ENCODE data around the gene TP63. TPM values are rescaled to one million over a fixed set of nuclear protein-coding genes. Genes with fewer than 3 reads are reported as not detected.

The TP63 gene
- polyA plus RNA-seq, 3 donors, result not detected

GRCh38 chr3:189698811-189699210 lies 67.6 kb downstream of the TP63 start:
- H3K79me2 ChIP-seq (ENCODE audit: insufficient read depth, low read length), result no peaks in the 10 kb centered on the region
- no CpG with 5 or more reads among the region's 2 CpGs for WGBS (ENCODE audit: insufficient coverage)
- no peaks in the 10 kb centered on the region for H4K20me1 ChIP-seq (ENCODE audit: insufficient read depth, low read length)

GRCh38 chr3:189699885-189700284 lies 68.7 kb downstream of the TP63 start:
- 100% methylated on average over 1 of the region's 1 CpG for WGBS (ENCODE audit: insufficient coverage)
- no peaks in the 10 kb centered on the region for H3K79me2 ChIP-seq (ENCODE audit: insufficient read depth, low read length)
- intact Hi-C loops (cut with micrococcal nuclease), result no loop called here
- H3K4me3 ChIP-seq (replicated peaks in 1 of 3; ENCODE audit: low read depth in 2 of 3, low read length in 3 of 3), result no peak overlapping the region
- Mint-ChIP-seq H3K27ac (no peak overlapping the region), H3K4me3 (no peak overlapping the region), H3K9me3 (peaks cover 0 to 1% (median 0%) of the 10 kb centered on the region in 7 donors), H3K4me1 (no peaks in the 10 kb centered on the region), H3K27me3 (ENCODE audit: low read depth in 3 of 3) (peaks cover 0 to 1% (median under 1%) of the 10 kb centered on the region in 3 donors), H3K36me3 (no peaks in the 10 kb centered on the region)
- H4K20me1 ChIP-seq (ENCODE audit: insufficient read depth, low read length), result no peaks in the 10 kb centered on the region
- H3K36me3 ChIP-seq (replicated peaks in 1 of 2; ENCODE audit: control insufficient read depth in 1 of 2, insufficient read depth in 2 of 2, low read length in 2 of 2), result no peaks in the 10 kb centered on the region
- TF ChIP-seq CTCF (IDR thresholded peaks at IDR 0.05), result no peak
- H2AFZ ChIP-seq (ENCODE audit: insufficient read depth, low read depth, low read length, poor library complexity, severe bottlenecking), result no peak overlapping the region
- no peaks in the 10 kb centered on the region for H3K4me1 ChIP-seq (ENCODE audit: control insufficient read depth in 1 of 2, insufficient read depth in 2 of 2, low read length in 2 of 2)
- DNase-seq, result no peak
- H3K27me3 ChIP-seq (ENCODE audit: control insufficient read depth in 2 of 2, insufficient read depth in 2 of 2, low read length in 2 of 2), result no peaks in the 10 kb centered on the region
- H3K9me3 ChIP-seq (replicated peaks in 1 of 2; ENCODE audit: control insufficient read depth in 1 of 2, insufficient read depth in 1 of 2, low read length in 2 of 2), result no peaks in the 10 kb centered on the region
- H3K9ac ChIP-seq (ENCODE audit: insufficient read depth, low read length, poor library complexity, severe bottlenecking), result no peak overlapping the region
- H3K4me2 ChIP-seq (replicated peaks; ENCODE audit: extremely low read depth, low read length, poor library complexity, severe bottlenecking), result no peak overlapping the region
- no peak overlapping the region for H3K27ac ChIP-seq (ENCODE audit: low read depth in 1 of 2, low read length in 2 of 2)

More at GRCh38 chr3:189698811-189699210, 67.6 kb downstream of the TP63 start:
- no peak for DNase-seq
- intact Hi-C loops (cut with micrococcal nuclease), result no loop called here
- no peaks in the 10 kb centered on the region for H3K27me3 ChIP-seq (ENCODE audit: control insufficient read depth in 2 of 2, insufficient read depth in 2 of 2, low read length in 2 of 2)
- Mint-ChIP-seq H3K4me3 (no peak overlapping the region), H3K27me3 (ENCODE audit: low read depth in 3 of 3) (peaks cover 0 to 1% (median 1%) of the 10 kb centered on the region in 3 donors), H3K9me3 (peaks cover 0 to 1% (median 0%) of the 10 kb centered on the region in 7 donors), H3K36me3 (no peaks in the 10 kb centered on the region), H3K4me1 (no peaks in the 10 kb centered on the region), H3K27ac (no peak overlapping the region)
- H2AFZ ChIP-seq (ENCODE audit: insufficient read depth, low read depth, low read length, poor library complexity, severe bottlenecking), result no peak overlapping the region
- no peak overlapping the region for H3K27ac ChIP-seq (ENCODE audit: low read depth in 1 of 2, low read length in 2 of 2)
- H3K36me3 ChIP-seq (replicated peaks in 1 of 2; ENCODE audit: control insufficient read depth in 1 of 2, insufficient read depth in 2 of 2, low read length in 2 of 2), result no peaks in the 10 kb centered on the region
- no peaks in the 10 kb centered on the region for H3K4me1 ChIP-seq (ENCODE audit: control insufficient read depth in 1 of 2, insufficient read depth in 2 of 2, low read length in 2 of 2)
- TF ChIP-seq CTCF (IDR thresholded peaks at IDR 0.05), result no peak
- no peak overlapping the region for H3K4me3 ChIP-seq (replicated peaks in 1 of 3; ENCODE audit: low read depth in 2 of 3, low read length in 3 of 3)
- H3K9me3 ChIP-seq (replicated peaks in 1 of 2; ENCODE audit: control insufficient read depth in 1 of 2, insufficient read depth in 1 of 2, low read length in 2 of 2), result no peaks in the 10 kb centered on the region
- no peak overlapping the region for H3K4me2 ChIP-seq (replicated peaks; ENCODE audit: extremely low read depth, low read length, poor library complexity, severe bottlenecking)
- H3K9ac ChIP-seq (ENCODE audit: insufficient read depth, low read length, poor library complexity, severe bottlenecking), result no peak overlapping the region

Data from CD14-positive monocyte (primary cell).